GM18951 (cell line): ENCODE results near the gene PCARE.

Experiments
- POLR2A ChIP-seq: IDR thresholded peaks from 4 replicates; pipeline ENCODE4 v1.6.1; 2011; ENCODE audit warnings: mild to moderate bottlenecking; ENCODE audit not compliant: insufficient read length, insufficient read depth; ENCODE audit errors: extremely low read depth
- in situ Hi-C: fragments of 300-500 bp; cut with MboI; formaldehyde crosslinking; loops from one replicate; pipeline ENCODE4 v1.12.0; 2022; ENCODE audit warnings: low sequenced_read_pairs, mixed read lengths, inconsistent platforms; ENCODE audit not compliant: unreplicated experiment

The PCARE gene

GRCh38 chr2:29014811-29015421, 59.4 kb downstream of the PCARE start:
- in situ Hi-C loops = no loop called here
- TF ChIP-seq POLR2A = no peak

GRCh38 chr2:29014331-29014730, 60.0 kb downstream of the PCARE start:
- no peak for TF ChIP-seq POLR2A
- in situ Hi-C loops = no loop called here

- in situ Hi-C loops = no loop called here
- TF ChIP-seq POLR2A = no peak
Observed at GRCh38 chr2:29013057-29013780, 61.1 kb downstream of the PCARE start.

GRCh38 chr2:29012211-29012681, 62.1 kb downstream of the PCARE start:
- in situ Hi-C loops = no loop called here
- no peak for TF ChIP-seq POLR2A
